C4-2B (cell line): Measurements from ENCODE around the gene NDUFA12.
A peak's percentile ranks its signal among the peaks of the same experiment; 100 is the strongest.

Experiments
- H3K27ac ChIP-seq: fragments of 450-650 bp; 2 replicates; pipeline ENCODE4 v1.5.1; 2017
- CTCF ChIP-seq: fragments of 450-650 bp; conservative IDR thresholded peaks from 2 replicates; pipeline ENCODE4 v1.5.1; 2017; ENCODE audit warnings: mild to moderate bottlenecking
- ZFX ChIP-seq: fragments of 450-650 bp; IDR thresholded peaks from 2 replicates; pipeline ENCODE4 v1.6.1; 2017

Gene NDUFA12

DNA sequence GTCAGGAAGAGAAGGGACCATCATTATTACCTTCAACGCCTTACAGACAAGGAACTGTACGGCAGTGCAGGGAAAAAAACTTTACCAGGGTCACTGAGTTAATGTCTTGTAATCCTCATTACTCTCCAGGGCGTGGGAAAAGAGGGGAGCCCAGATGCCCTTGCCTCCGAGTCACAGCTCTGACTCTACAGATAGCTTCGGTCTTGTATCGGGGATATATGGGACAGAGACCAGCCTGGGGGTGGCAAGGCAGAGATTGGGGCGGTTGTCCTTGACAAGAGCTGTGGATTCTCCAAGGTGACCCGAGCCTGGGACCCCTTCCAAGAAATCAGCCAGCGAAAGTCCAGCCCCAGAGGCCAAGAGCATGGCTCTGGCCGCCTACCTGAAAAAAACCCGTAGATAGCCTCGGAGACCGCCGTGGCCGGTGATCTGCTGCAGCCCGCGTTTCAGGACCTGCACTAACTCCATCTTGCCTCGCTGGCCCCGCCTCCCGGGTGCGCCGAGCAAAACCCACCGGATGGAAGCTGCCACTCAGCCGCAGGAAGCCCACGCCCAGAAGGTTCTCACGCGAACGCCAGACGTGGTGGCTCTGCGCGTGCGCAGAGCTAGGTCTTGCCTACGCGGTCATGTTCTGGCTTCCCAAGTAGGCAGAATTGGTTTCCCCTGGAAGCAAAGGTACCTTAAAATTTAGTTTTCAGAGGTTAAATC lies at the start of gene NDUFA12:
Gene NDUFA12, minus strand, starts transcription at position 485 of the 708 bp plus-strand sequence. Its CDS starts 17 bp downstream, at position 468.
- TF ChIP-seq CTCF (no peak), ZFX (no peak)
- peak within 1 kb of the TSS; percentile 87 for H3K27ac ChIP-seq

GRCh38 chr12:95051241-95051640 lies 47.7 kb upstream of the NDUFA12 start:
- H3K27ac ChIP-seq: no peak overlapping the region
- TF ChIP-seq CTCF: no peak
- TF ChIP-seq ZFX: no peak

- no peak overlapping the region for H3K27ac ChIP-seq
- TF ChIP-seq ZFX (no peak), CTCF (no peak)
Measured at GRCh38 chr12:95037906-95038305, 34.4 kb upstream of the NDUFA12 start.

- H3K27ac ChIP-seq: no peak overlapping the region
- TF ChIP-seq CTCF: no peak
- no peak for TF ChIP-seq ZFX
Measured at GRCh38 chr12:95034750-95035149, 31.3 kb upstream of the NDUFA12 start.

- TF ChIP-seq ZFX: no peak
- no peak for TF ChIP-seq CTCF
- H3K27ac ChIP-seq: no peak overlapping the region
Measured at GRCh38 chr12:95022477-95022876, 19.0 kb upstream of the NDUFA12 start.

GRCh38 chr12:95017482-95017881 lies 14.0 kb upstream of the NDUFA12 start:
- TF ChIP-seq ZFX (no peak), CTCF (no peak)
- H3K27ac ChIP-seq: no peak overlapping the region

DNA sequence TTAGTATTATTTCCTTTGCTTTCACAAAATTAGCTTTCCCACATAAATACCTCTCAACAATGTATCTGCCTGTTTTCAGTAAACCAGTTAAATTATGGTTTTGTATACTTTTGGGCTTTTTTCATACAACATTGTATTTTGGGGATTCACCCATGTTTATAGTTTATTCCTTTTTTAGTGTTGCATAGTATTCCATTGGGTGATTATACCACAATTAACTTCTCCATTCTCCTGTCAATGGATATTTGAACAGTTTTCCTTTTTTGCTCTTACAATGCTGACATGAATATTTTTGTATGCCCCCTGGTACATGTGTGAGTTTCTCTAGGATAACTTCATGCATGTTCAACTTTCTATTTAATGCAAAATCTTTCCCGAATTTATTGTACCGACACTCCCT lies 12.6 kb upstream of the NDUFA12 start:
- no peak overlapping the region for H3K27ac ChIP-seq
- TF ChIP-seq ZFX (no peak), CTCF (no peak)
